GM12865 (cell line): Measurements from ENCODE around the gene EFHC1.

Experiments used
- DNase-seq: peaks from one replicate; pipeline ENCODE4 v3.0.0; 2010; ENCODE audit warnings: low read depth
- H3K4me3 ChIP-seq: 2 replicates; pipeline ENCODE4 v1.5.1; 2011; ENCODE audit warnings: mild to moderate bottlenecking, low read depth, low read length, control low read depth
- CTCF ChIP-seq: IDR thresholded peaks from 2 replicates; pipeline ENCODE4 v1.5.1; 2011; ENCODE audit warnings: low read length, control low read depth, low read depth, inconsistent platforms; ENCODE audit not compliant: insufficient read depth; ENCODE audit errors: missing control alignments

Gene EFHC1

DNA sequence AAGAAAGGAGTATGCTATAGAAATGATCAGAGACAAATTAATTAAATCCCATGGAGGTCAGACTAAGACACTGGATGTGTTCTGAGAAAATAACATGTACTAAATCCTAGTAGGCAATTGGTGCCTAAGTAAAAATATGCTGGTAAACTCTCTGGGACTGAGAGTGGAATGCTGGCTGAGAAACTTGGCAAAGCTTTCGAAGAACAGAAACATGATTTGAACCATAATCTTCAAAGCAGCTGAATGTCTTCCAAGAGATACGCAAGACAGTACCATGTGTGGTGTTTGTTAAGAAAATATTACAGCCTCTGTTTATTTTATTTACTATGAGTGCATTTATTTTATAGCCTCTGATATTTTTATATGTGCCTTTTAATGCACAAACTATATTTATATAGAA lies 55.2 kb downstream of the EFHC1 start:
- no peak for TF ChIP-seq CTCF
- no peak for DNase-seq
- no peak overlapping the region for H3K4me3 ChIP-seq

- TF ChIP-seq CTCF: no peak
- DNase-seq: no peak
These were observed 62.9 kb downstream of the EFHC1 start for GRCh38 chr6:52482903-52483670.

GRCh38 chr6:52483671-52484003 lies 63.5 kb downstream of the EFHC1 start:
- no peak for DNase-seq
- TF ChIP-seq CTCF: no peak
- no peak overlapping the region for H3K4me3 ChIP-seq

More at GRCh38 chr6:52482903-52483670, 62.9 kb downstream of the EFHC1 start:
- H3K4me3 ChIP-seq: no peak overlapping the region

DNA sequence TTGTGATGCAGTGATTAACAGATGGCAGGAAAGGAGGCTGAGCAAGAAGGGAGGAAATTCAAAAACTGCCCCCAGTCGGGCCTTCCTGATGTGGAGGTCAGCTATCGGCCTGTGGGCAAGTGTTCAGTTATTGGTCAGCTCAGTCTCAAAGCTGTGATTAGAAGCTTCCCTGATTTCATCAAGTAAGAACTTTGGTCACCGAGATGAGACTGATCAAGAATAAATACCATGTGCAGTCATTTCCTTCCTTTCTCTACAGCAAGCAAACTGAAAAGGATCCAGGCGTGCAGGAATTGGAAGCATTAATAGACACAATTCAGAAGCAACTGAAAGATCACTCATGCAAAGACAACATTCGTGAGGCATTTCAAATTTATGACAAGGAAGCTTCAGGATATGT lies 69.7 kb downstream of the EFHC1 start:
- TF ChIP-seq CTCF: no peak
- DNase-seq: no peak
- H3K4me3 ChIP-seq: no peak overlapping the region

DNA sequence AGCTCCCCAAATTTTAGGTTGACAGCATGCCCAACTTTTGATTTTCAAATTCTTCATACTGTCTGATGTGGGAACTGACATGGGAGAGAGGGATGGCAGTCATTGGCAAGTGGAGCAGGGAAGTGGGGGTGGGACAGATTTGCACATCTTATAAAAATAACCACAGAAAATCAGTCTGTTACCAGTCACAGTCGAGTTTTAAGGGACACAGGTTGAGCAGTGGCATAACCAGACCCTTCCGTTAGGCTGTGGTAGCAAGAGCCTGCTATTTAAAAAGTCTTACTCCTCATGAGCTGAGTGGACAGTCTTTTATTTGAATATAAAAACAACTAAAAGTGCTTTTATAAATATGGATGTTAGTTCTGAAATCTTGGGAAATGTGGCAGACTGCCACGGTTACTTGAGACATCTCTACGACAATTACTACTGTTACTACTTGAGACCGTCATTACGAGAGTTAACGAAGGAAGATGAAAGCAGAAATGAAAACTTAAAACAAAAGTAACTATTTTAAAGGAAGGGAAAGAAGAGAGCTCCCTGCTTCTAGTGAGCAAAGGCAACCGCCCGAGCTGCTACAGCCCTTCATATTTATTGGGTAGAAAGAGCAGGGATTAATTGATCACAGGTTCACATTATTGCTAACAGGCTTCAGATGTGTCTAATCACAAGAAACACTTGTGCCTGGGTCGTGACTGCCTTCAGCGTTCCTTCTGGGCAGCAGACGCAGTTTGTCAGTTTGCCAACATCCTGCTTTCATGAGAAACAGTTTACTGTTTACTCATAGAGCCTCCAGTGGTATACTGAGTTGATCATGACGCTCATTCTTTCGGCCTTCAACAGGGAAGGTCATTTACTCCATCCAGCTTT lies 71.3 kb downstream of the EFHC1 start:
- peak; percentile 75 for DNase-seq
- H3K4me3 ChIP-seq: peak overlapping the region; percentile 31

GRCh38 chr6:52493669-52494068 lies 73.5 kb downstream of the EFHC1 start:
- peak; percentile 73 for DNase-seq
- no peak overlapping the region; the same call in 1 of the 2 replicates for H3K4me3 ChIP-seq
- TF ChIP-seq CTCF: no peak

More for the DNA sequence above, 71.3 kb downstream of the EFHC1 start:
- no peak for TF ChIP-seq CTCF
